Renal cortical epithelial cell (primary cell): ENCODE measurements around the gene IL22RA1. TPM values are rescaled to one million over a fixed set of nuclear protein-coding genes. Genes with fewer than 3 reads are reported as not detected.

Experiments used
- DNase-seq: peaks from one replicate; pipeline ENCODE4 v3.0.0-alpha.2; 2011; ENCODE audit warnings: low read depth
- total RNA-seq: library from RNA; depleted of rRNA; stranded (reverse); fragments of >200 nt; gene quantifications from 2 replicates; pipeline ENCODE4 v1.2.3, GENCODE V29; 2014

The IL22RA1 gene
- total RNA-seq, 1 donor from 2014 or later: 0.05 TPM

DNA sequence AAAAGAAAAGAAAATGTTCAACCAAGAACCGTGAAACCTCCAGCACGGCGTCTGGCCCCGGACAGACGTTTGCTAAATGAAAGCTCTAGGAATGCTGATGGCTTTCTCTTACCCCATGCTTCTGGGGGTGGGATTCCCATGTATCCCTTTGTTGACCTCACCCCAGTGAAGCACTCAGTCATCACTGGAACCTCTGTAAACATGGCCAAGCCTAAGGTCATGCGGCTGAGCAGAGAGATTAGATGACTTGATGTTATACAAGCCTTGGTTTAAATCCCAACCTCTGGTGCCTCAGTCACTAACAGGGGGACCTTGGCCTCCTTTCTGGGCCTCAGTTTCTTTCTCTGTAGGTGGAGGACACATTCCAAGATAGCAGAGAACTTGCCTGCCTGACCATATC is 28.2 kb downstream of the IL22RA1 start:
- no peak for DNase-seq

DNA sequence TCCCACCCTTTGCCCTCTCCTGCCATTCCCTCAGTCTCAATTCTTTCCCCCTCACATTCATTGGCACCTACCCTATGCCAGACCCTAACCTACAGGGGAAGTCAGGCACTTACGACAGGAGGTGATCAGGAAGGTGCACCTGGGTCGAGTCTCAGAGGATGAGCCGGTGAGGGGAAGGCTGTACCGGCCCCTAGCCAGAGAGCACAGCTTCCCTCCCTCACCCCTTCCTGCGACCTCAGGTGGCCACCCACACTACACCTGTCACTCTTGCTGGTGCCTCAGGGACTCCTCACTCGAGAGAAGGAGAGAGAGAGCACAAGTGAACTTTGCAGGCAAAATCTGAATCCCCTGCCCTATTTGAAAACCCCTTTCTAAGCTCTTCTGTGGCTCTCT is 29.3 kb downstream of the IL22RA1 start:
- no peak for DNase-seq

DNA sequence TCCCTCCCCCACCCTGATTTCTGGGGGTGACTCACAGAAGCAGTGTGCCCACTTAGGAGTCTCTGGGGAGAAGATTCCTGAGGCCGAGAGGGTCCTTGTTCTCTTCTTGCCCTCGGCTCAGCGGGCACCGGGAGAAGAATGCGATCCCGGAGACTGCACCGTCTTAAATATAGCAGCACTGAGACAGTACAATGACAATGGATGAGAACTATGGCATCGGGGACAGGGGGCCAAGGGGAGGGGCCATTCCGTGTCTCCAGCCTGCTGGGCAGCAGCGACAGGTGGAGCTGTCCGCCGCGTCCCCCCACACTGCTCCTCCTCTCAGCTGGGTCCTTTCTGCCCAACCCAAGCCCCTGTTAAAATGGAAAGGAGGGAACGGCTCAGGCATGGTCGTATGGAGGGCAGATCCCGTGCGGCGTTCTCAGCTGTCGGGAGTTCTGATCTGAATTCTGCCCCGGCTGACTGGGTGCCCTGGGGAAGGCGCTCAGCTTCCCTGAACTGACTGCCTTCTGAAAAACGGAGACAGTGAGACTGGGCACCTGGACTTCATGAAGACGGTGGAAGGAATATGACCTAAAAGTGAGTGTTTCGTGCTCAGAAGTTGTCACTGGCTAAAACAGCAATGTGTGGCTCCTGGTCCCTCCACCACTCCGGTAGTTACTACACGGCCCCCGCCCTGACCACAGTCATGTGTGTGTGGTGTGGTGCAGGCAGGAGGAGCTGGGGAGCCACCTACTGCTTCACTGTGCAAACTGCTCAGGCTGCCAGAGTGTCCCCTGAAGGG is 30.8 kb downstream of the IL22RA1 start, which contains the start of gene MYOM3:
Gene MYOM3 (minus strand): TSS at position 140 of the 784 bp plus-strand sequence. CDS start 3,499 bp downstream, outside the sequence.
- DNase-seq: peak; percentile 69

DNA sequence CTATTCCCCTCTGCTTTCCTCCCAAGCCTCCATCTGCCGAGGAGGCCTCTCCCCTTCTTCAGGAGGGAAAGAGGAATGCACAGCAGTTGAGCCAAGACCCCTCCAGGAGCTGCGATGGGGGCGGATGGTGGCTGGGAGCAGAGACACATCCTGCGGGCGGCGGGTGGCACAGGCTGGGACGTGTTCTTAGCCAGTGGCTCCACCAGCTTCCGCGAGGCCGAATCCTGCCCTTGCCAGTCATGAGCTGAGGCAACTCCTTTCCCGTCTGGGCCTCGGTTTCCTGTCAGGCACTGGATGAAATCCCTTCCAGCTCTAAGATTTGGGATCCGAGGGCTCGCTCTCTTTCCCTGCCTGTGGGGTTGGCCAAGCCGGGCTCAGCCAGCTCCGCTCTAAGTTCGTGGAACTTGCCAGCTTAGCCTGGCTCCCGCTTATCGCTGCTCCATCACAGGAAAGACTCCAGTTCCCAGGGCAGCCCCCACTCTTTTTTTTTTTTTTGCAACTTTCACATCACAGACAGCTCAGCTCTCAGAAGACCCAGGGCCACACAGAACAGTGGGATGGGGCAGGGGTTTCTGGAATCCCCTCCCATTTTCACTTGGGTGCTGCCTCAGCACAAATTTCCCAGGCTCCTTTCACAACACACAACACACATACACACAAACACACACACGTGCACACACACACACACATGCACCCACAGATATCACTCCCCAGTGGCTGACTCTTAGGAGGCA is 31.5 kb downstream of the IL22RA1 start:
- DNase-seq: no peak

- DNase-seq: no peak
These were observed 32.2 kb downstream of the IL22RA1 start for GRCh38 chr1:24110642-24111261.

- no peak for DNase-seq
These were observed 33.1 kb downstream of the IL22RA1 start for GRCh38 chr1:24109686-24110475.

DNA sequence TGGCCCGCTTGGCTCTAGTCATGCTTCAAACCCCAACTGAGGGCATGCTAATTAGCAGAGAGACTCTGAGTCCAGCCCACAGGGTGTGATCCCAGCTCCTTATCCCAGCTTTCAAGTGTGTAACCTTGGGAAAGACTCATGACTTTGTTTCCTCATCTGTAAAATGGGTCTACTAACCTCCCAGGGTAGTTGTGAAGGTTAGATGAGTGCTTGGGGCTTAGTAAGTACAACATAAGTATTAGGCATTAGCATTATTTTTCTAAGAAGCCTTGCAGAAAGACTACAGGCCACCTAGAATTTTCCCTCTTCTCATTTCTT is 33.8 kb downstream of the IL22RA1 start:
- DNase-seq: peak; percentile 84

- peak; percentile 49 for DNase-seq
These were observed 34.4 kb downstream of the IL22RA1 start for GRCh38 chr1:24108334-24109165.

DNA sequence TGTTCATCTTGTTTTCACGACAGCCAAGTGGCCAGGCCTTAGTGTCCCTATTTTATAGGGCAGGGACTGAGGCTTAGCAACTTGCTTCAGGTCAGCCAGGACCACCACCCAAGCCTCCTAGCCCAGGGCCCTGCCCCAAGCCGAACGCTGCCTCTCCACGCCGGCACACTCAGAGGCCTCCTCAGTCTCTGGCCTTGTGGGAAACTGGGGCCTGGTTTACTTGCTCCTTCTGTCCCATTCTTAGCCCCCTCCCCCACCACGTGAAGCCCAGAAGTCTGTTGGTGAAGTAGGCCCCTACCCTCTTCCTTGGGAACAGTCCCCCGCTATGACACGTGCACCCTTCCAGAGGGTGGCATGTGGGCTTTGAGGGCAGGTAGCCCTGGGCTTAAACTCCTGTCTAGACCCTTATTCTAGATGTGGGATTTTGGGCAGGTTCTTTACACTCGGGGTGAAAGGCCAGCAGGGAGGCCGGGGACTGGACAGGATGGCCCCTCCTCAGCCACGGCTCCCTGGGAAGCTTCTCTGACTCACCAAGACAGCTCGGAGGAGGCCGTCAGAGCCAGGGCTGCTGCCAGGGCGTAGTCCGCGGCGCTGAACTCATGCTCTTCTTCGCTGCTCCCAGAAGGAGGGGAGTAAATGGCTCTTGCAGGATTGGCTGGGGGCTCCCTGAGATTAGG is 35.3 kb downstream of the IL22RA1 start:
- peak; percentile 66 for DNase-seq

DNA sequence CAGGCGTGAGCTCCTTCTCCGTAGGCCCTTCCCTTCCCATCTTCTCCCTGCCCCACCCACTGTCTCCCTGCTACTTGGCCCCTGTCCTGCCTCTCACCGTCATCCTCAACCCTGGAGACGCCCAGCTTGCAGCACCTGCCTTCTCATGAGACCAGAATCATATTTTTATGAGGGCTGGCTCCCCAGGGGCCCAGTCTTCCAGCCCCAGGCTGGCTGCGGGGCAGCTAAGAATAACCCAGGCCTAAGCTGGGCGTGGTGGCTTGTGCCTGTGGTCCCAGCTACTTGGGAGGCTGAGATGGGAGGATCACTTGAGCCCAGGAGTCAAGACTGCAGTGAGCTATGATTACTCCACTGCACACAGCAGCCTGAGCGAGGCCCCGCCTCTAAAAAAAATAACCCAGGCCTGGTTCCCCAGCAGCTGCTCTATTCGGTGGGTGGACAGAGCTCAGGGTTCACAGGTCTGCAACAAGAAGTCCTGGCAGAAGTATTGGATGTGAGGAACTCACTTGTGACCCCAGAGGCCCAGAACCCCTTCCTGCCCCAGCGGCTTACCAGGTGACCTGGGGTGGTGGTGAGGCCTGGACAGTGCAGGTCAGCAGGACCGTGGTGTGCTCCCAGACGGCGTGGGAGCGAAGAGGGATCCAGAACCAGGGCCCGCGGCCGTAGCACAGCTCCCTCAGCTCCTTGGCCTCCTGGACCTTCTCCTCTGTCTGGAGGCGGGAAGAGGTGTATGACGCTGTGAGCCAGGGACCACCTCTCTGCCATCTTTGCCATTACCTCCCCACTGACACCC is 37.4 kb downstream of the IL22RA1 start:
- no peak for DNase-seq

GRCh38 chr1:24104854-24105253 is 38.1 kb downstream of the IL22RA1 start:
- DNase-seq: no peak

- DNase-seq: no peak
These were observed 39.1 kb downstream of the IL22RA1 start for GRCh38 chr1:24103879-24104278.

- peak; percentile 33 for DNase-seq
These were observed 39.5 kb downstream of the IL22RA1 start for GRCh38 chr1:24103408-24103807.

- peak; percentile 76 for DNase-seq
These were observed 40.0 kb downstream of the IL22RA1 start for GRCh38 chr1:24102961-24103360.

GRCh38 chr1:24101796-24102586 is 40.9 kb downstream of the IL22RA1 start:
- peak; percentile 20 for DNase-seq

DNA sequence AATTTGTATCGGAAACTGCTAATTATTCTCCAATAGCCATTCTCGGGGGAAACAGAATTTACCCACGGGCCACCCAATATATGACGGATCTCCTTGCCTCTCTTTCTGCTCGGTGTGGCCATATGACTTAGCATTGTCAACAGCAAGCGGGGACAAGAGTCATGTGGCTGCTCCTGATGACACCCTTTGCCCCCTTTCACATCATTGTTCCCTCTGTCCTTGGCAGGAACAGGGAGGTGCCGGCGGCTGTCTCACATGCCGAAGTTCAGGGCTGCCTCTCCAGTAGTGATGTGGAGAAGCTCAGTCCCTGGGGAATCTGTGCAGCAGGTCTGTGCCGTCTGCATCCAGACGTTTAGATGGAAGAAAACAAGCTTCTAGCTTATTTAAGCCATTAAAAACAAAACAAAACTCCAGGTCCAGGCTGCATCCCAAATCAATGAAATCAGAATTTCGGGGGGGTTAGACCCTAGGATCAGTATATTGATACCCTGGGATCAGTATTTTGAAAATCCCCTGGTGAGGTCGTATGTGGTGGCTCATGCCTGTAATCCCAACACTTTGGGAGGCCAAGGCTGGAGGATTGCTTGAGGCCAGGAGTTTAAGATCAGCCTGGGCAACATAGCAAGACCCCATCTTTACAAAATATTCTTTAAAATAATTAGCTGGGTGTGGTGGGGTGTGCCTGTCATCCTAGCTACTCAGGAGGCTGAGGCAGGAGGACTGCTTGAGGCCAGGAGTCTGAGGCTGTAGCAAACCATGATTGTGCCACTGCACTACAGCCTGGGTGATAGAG is 41.8 kb downstream of the IL22RA1 start:
- DNase-seq: no peak

- DNase-seq: peak; percentile 57
These were observed 43.8 kb downstream of the IL22RA1 start for GRCh38 chr1:24098943-24099638.
